ENCODE measurements around the gene NUDT22.
A peak's percentile ranks its signal among the peaks of the same experiment; 100 is the strongest.

The NUDT22 gene

DNA sequence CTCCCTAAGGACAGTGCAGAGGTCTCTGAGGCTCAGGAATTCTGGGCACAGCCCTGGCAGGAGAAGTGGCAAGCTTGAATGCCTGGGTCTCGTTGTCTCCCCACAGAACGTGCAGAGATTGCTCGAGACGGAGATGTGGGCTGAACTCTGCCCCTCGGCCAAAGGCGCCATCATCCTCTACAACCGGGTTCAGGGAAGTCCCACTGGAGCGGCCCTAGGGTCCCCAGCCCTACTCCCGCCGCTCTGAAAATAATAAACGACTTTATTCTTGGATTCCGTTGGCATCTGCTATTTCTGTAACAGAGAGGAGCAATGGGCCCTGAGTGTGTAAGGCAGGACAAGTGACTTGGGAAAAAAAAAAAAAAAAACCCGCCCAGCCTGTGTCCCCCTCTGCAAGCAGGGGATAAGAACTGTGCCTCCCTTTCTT lies 3.7 kb downstream of the NUDT22 start:
- DNase-seq: no peak

DNA sequence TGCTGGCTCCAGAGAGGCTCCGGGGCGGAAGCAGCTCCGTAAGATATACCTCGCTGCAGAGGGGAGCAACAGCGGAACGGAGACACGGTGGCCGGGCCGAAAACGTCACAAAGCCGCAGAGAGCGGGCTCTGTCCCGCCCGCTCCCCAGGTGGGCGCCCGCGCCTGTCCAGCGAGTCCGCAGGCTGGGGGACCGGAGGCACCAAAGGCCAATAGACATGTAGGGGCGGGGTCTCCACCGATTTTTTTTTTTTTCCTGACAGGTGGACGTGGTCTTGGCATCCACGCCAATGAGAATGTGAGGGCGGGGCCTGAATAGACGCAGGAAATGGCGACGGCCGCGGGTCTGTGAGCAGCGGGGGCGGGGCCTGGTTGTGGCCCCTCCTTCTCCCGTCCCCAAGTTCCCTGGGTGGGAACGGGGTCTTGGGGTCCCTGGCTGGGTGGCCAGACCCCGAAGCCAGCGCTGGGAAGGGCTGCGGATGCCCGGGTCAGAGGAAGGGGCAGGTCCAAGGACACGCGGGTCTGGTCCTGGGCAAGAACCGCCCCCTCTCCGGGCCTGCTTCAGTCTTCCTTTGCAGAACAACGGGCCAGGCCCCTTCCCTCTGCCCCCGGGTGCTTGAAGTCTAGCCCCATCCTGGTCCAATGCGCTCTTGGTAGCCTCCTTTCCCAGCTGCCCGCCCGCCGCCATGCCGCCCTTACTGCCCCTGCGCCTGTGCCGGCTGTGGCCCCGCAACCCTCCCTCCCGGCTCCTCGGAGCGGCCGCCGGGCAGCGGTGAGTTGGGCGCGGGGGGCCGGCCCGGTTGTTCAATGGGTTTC lies 4.3 kb downstream of the NUDT22 start, which contains the start of gene DNAJC4:
Gene DNAJC4, plus strand, starts transcription at position 378 of the 814 bp plus-strand sequence. Its CDS starts 307 bp downstream, at position 685.
- peak; percentile 92 for DNase-seq

DNA sequence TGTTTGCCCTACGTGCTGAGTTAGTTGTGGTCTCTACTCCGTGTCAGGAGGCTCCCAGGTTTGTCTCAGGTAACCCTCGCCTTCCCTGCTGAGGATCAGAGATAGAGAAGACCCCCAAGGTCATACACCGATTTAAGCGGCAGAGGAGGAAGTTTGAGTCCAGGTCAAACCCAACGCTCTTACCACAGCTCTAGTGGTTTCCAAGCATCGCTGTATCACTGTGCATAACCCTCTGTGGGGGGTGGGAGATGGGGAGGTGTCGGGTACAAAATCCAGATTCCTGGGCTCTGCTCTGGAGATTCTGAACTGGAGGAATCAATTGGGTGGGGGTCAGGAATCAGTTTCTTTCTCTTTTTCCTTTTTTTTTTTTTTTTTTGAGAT lies 4.9 kb downstream of the NUDT22 start:
- no peak for DNase-seq

DNA sequence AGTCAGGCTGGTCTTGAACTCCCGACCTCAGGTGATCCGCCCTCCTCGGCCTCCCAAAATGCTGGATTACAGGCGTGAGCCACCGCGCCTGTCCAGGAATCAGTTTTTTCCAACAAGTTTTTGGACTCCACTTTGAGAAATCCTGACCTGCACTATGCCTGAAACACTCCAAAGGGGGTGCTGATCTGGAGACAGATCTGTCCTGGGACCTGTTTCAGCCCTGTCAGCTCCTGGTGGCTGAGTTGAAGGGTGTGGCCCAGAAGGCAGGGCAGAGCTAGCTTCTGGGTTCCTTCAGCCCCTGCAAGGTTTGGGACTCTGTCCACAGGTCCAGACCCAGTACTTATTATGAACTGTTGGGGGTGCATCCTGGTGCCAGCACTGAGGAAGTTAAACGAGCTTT lies 5.5 kb downstream of the NUDT22 start:
- no peak for DNase-seq

DNA sequence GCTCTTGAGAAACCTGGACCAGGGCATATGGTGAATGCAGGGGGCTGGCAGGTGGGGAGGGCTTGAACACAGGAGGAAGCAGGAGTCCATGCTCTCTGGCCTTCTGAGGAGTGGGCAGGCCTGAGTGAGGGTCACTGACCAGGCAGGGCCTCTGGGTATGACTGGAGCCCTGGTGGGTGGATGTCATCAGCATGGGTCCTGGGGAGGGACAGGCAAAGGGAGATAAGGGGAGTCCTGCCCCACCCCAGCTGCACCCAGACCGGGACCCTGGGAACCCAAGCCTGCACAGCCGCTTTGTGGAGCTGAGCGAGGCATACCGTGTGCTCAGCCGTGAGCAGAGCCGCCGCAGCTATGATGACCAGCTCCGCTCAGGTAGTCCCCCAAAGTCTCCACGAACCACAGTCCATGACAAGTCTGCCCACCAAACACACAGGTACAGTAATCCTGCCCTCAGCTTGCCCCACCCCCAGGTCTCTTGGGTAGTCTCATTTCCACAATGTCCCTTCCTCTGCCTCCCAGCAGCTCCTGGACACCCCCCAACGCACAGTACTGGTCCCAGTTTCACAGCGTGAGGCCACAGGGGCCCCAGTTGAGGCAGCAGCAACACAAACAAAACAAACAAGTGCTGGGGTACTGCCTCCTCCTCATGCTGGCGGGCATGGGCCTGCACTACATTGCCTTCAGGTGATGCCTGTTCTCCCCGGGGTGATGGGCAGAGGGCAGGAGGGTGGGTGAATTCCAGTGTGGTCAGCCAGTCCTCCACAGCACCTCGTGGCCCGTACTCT lies 6.3 kb downstream of the NUDT22 start:
- no peak for DNase-seq

DNA sequence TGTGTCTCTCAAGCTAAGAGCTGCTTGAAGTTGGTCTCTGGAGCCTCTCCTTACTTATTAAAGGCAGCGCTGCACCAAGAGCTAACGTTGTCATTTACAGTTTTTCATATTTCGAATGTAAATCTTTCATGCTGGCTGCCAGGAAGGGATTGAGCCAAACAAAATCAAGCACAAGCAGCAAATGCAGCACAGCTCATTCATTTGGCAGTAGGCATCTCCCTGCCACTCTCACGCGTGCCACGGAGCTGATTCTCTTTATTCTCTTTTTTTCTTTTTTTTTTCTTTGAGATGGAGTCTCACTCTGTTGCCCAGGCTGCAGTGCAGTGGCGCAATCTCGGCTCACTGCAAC lies 6.9 kb downstream of the NUDT22 start:
- DNase-seq: no peak

DNA sequence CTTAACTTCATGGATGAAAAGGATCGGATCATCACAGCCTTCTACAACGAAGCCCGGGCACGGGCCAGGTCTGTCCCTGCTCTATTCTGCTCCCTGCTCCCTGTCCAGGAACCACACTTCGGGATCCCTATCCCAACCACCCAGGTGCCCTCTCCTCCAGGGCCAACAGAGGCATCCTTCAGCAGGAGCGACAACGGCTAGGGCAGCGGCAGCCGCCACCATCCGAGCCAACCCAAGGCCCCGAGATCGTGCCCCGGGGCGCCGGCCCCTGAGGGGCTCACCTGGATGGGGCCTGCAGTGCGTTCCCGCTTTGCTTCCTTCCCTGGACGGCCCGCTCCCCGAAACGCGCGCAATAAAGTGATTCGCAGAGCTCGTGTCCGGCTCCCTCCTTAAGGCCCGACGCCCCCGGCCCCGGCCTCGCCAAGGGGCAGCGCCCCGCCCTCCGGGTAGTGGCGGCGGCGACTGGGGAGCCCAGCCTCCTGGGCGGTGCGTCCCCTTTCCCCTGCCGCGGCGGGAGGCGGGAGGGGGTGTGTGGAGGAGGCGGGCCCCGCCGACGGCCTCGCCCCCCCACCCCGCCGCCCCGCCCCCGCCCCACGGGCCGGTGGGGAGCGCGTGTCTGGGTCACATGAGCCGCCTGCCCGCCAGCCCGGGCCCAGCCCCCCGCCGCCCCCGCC lies 8.0 kb downstream of the NUDT22 start, which contains the start of gene VEGFB:
Gene VEGFB, plus strand, starts transcription at position 672 of the 674 bp plus-strand sequence. CDS start 250 bp downstream, outside the sequence.
- peak; percentile 82 for DNase-seq

DNA sequence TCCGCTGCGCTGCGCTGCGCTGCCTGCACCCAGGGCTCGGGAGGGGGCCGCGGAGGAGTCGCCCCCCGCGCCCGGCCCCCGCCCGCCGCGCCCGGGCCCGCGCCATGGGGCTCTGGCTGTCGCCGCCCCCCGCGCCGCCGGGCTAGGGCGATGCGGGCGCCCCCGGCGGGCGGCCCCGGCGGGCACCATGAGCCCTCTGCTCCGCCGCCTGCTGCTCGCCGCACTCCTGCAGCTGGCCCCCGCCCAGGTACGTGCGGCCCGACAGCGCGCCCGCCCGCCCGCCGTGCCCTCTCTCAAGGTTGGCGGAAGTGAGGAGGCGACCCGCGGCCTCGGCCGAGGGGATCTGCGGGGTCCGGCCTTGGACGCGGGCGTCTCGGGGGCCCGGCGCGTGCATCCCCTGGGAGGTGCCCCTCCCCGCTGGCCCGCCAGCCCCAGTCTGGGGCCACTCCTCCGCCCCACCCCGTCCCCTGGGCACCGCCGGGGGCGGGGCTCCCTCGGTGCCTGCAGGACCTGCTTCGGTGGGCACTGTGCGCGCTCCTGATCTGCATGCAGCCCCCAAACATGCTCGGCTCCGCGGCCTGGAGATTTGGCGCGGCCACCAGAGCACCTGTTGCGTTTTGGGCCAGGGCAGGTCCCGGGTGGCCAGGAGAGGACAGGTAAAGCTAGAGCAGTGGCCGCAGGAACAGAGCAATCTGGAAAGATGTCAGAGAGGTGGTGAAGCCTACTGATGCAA lies 8.7 kb downstream of the NUDT22 start:
- peak; percentile 54 for DNase-seq

DNA sequence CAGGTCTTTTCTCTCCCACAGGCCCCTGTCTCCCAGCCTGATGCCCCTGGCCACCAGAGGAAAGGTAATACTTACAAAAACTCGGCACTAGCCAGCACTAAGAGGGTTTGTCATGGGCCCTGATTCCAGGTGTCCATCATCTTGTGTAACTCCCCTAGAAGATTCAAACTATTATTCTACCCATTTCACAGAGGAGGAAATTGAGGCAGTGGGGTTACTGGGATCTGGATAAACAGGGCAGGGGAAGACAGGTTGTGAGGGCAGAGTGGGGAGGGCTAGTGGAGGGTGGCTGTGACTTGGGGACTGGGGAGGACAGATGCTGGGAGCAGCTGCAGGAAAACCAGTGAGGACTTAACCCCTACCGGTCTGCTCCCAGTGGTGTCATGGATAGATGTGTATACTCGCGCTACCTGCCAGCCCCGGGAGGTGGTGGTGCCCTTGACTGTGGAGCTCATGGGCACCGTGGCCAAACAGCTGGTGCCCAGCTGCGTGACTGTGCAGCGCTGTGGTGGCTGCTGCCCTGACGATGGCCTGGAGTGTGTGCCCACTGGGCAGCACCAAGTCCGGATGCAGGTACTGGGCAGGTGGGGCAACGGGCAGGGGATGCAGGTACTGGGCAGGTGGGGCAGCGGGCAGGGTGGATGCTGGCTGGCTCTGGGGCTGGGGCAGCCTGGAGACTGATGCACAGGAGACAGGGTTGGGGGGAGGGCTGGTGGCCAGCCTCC lies 9.5 kb downstream of the NUDT22 start:
- DNase-seq: no peak

DNA sequence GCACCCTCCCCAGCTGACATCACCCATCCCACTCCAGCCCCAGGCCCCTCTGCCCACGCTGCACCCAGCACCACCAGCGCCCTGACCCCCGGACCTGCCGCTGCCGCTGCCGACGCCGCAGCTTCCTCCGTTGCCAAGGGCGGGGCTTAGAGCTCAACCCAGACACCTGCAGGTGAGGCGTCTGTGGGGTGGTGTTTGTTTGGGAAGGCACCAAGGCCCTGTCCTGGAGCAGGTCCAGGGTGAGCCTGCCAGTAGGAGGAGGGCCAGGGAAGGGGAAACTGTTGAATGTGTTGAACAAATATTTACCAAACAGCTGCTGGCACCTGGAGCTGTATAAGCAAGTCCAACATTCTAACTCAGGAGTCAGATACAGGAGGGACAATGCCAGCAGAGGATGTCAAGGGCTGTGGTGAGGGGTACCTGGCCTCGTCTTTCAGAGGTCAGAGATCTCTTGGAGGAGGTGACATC lies 11.4 kb downstream of the NUDT22 start:
- DNase-seq: no peak

DNA sequence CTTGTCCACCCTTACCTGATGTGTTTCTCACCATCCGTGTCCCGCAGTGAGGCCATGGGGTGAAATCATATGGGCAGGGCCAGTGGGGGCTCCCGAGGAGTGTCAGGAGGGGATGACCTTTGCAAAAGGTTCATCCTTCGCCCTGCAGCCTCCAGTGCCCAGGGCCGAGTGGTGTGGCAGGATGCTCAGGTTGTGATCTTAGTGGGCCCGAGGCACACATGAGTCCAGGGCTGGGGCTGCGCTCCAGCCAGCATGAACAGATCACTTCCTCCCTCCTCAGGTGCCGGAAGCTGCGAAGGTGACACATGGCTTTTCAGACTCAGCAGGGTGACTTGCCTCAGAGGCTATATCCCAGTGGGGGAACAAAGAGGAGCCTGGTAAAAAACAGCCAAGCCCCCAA lies 12.0 kb downstream of the NUDT22 start:
- no peak for DNase-seq

DNA sequence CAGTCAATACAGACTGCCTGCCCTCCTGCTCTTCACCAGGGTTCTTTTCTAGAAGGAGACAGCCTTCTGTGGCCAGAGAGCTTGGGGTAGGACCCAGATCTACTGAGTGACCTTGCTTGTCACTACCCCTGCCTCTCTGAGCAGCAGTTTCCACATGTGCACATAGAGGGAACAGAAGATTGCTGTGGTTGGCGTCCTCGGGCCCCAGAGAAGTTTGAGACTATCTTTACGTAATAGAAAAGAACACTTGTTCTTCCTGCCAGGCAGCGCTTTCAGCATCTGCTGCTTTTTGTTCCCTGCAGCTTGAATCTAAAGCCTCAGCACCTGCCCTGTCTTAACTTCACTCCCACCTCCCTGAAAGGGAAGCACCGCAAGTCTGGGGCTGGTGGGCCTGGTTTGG lies 12.9 kb downstream of the NUDT22 start:
- DNase-seq: no peak

DNA sequence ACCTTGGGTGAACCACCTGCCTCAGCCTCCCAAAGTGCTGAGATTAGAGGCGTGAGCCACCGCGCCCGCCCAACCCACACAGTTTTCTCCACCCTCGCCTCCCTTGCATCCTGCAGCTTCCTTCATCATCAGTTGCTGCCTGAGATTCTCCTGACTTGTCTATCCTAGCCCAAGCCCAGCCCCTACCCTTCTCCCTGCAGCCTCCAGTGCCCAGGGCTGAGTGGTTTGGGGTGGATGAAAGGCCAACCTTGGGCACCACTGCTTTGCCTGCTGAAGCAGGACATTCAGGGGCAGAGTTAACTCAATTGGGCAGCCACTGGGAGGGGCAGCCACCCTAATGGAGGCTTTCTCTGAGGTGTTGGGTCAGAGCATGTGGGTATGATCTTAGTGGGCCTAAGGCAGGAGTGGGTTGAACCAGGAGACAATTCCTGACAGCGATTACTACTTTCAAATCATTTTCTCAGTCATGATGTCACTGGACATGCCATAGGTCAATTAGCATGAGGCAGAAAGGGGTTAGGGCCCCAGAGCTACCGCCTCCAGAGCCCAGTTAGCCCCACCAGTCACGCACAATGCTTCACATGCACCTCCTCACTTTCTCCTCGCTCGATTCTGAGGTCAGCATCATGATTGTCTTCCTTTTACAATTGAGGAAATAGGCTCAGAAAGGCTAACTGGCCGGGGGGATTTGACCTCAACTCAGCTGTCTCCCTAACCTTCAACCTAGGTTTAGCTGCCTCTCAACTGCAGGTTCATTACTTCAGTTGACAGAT lies 13.8 kb downstream of the NUDT22 start:
- no peak for DNase-seq

DNA sequence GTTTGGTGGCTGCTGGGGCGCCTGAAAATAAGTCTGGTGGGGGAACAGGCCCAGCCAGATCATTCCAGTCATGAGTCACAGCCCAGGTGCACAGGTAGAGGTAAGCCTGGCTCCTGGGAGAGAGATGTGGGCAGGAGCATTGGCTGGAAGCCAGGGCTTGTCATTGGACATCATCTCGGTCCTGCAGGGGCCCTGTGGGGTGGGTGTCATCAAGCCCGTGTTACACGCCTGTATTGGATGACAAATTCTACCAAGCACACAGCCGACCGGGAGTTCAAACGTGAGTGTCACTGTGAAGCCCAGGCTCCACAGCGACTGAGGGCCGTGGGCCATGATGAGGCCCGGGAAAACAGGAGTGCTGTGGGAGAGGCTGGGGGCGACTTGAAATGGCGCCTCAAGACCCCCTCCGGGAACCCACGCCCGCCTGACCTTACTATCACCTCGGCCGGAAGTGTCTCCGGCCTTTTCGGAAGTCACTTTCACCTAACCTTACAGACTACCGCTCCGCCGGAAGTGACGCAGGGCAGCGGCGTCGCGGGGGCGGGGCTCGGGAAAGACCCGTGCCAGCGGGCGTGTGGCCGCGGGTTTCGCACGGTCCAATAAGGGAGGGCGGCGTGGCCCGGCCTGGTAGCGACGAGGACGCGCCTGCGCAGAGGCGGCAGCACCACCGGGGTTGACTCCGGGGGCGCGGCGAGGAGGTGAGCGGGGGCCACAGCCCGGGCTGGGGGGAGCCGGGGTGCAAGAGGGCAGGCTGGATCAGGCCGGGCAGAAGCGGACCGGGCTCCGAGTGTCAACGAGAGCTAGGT lies 14.6 kb downstream of the NUDT22 start, which contains the start of gene FKBP2:
Gene FKBP2, plus strand, starts transcription at position 661 of the 806 bp plus-strand sequence. CDS start 1,293 bp downstream, outside the sequence.
- DNase-seq: peak; percentile 98

DNA sequence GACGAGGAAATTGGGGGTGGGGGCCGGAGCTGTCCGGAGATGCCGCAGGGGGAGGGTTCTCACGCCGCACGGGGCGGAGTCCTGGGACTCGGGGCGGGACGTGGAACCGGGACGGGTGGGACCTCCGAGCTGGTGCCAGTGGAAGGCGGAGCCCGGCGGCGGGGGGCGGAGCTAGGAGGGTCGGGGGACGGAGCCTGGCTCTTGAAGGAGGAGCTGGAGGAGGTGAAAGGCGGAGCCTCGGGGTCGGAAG lies 15.1 kb downstream of the NUDT22 start:
- peak; percentile 99 for DNase-seq

DNA sequence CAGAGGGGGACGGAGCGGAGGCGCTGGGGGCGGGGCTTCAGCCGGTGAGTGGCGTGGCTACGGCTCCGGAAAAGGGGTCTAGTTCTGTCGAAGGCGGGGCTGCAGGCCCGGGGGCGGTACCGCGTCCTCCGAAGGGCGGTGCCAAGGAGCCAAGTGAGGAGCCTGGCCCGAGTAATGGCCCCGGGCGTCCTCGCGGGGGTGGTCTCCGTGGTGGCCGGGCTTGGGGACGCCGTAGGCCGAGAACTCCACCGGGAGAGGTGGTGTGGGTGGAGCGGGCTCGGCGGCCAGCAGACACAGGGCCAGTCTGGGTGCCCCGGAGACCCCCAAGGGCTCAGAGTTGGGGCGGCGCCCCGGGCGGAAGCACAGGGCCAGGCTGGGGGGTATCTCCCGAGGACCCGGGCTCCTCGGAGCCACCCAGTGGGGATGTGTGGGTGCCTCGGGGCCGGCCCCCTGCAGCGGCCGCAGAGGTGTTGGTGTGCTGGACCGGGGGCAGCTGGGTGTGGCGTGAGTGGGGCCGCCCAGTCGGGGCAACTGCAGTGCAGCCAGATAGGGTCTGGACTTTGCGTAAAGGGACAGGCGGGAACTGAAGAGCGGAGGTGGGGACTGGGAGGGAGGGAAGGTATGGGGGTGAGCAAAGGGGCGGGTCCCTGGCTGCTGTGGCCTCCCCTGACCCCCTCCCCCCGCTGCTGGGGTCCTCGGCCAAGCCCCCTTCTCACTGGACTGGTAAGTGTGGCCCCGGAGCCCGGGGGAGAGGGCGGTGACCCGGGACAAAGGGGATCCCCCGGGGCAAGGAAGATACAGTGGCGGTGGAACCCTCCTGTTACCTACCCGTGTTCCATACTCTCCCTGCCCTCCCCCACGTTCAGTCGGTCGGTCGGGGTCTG lies 15.7 kb downstream of the NUDT22 start:
- DNase-seq: no peak

DNA sequence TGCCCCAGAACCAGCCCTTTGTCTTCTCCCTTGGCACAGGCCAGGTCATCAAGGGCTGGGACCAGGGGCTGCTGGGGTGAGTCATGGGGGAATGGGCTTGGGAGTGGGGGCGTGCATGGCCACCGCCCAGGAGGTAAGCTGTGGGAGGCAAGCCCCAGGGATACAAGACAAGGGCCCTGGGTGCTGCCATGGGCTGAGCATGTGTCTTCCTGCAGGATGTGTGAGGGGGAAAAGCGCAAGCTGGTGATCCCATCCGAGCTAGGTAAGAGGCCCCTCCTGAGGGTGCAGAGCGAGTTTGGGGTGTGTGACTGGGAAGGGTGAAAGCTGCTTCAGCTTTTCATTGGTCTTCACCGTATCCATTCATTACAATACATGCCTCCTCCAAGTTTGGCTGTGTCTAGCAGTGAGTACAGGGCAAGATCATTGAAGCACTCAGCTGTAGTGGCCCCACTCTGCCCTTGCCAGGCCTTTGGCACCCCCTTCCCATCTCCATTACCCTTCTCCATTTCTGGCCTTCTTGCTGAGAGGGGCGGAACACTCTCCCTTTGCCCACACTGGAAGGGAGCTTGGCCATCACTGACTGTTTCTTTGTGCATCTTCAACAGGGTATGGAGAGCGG lies 17.3 kb downstream of the NUDT22 start:
- no peak for DNase-seq

DNA sequence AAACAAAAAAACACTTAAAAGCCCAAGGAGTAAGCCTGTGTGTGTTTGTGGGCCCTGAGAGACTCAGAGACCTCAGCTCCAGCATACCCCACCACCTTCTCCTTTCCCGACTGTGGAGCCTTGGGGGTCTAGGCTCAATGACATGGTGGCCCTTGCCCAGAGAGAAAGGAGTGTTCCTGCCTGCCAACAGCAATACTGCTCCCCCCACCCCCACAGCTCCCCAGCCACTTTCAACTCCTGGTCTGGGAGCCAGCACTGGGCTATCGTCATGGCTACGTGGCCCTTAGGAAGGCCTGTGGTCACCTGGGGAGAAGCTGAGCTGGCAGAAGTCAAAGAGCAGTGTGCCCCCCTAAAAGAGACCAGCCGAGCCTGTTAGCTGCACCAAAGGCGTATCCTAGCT lies 18.0 kb downstream of the NUDT22 start:
- no peak for DNase-seq

DNA sequence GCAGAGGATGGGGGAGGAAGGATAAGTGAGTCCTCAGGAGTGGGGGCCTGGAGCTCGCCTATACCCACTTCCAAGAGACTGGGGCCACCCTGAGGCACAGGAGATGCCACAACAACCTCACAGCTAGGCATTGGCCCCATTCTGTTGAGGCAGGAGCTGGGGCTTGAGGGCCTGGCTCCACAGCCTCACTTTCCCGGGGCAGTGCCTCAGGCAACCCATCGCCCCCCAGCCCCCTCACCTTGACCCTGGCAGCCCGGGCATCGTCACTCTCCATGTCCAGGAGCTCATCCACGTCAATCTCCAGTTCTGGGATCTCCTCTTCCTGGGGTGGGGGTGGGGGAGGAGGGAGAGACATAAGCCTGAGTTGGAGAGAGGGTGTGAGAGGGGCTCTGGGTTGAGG lies 18.9 kb downstream of the NUDT22 start:
- no peak for DNase-seq
